ENCODE measurements around the gene C2CD2.

DNA sequence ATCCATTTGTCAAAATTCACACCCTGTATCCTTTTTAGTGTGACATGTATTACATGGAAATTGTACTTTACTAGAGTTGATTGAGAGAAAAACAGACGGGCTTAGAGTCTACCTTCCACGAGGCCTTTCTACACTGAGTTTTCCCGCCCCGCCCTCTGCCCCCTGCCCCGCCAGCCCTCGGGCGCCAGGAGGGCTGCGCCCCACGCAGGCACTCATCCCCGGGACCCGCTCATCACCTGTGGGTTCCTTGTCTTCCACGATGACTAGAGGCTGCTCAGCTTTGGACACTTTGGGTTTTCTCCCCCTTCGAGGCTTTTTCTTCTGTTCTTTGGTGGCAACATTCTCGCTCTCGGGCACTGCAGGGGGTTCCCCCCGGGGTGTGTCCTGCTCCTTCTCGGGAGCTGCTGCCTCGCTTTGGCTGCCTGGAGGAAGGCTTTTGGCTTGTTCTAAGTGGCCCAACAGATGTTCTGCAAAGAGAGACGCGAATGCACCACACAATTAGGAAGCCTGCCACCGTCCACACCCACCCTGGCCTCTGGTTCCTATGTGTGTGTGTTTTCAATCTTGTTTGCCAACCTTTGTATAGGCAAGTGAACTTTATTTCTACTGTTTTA lies 114.3 kb downstream of the C2CD2 start:
- TF ChIP-seq, protein P1, sequence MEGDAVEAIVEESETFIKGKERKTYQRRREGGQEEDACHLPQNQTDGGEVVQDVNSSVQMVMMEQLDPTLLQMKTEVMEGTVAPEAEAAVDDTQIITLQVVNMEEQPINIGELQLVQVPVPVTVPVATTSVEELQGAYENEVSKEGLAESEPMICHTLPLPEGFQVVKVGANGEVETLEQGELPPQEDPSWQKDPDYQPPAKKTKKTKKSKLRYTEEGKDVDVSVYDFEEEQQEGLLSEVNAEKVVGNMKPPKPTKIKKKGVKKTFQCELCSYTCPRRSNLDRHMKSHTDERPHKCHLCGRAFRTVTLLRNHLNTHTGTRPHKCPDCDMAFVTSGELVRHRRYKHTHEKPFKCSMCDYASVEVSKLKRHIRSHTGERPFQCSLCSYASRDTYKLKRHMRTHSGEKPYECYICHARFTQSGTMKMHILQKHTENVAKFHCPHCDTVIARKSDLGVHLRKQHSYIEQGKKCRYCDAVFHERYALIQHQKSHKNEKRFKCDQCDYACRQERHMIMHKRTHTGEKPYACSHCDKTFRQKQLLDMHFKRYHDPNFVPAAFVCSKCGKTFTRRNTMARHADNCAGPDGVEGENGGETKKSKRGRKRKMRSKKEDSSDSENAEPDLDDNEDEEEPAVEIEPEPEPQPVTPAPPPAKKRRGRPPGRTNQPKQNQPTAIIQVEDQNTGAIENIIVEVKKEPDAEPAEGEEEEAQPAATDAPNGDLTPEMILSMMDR (IDR thresholded peaks at IDR 0.05), result no peak
- no peak for TF ChIP-seq POLR2A (IDR thresholded peaks at IDR 0.05)

All from transverse colon (tissue), 3 donors.